CD4-positive, alpha-beta T cell (primary cell): Measurements from ENCODE around the gene FGF16. TPM values are rescaled to one million over a fixed set of nuclear protein-coding genes. Genes with fewer than 3 reads are reported as not detected.

Experiments used
- ATAC-seq: fragments of 200-7000 bp; cut with Tn5 transposase; one replicate; pipeline ENCODE4 v1.10.0; 2022; ENCODE audit warnings: mild to moderate bottlenecking; ENCODE audit not compliant: poor library complexity
- CTCF ChIA-PET: fragments of 350-600 bp; sonication (Branson Sonifier 250); formaldehyde crosslinking; loops from one replicate; lab custom pipeline; 2021; ENCODE audit warnings: antibody characterized with exemption, inconsistent platforms; lab: Charles Lee
- POLR2A ChIA-PET: fragments of 350-600 bp; sonication (Branson Sonifier 250); formaldehyde crosslinking; loops from one replicate; lab custom pipeline; 2021; ENCODE audit warnings: antibody characterized with exemption, inconsistent platforms; lab: Charles Lee
- DNase-seq, 14 experiments: peaks; one replicate each; pipeline ENCODE4 v3.0.0-alpha.2; 2013 to 2020; ENCODE audit warnings: mixed read lengths in 2 of 14
- H3K27ac ChIP-seq, 2 donors: one replicate each; pipeline versions ENCODE4 v1.5.1 to v1.7.0; 2013; ENCODE audit warnings: low read length in 2 of 2, low read depth in 1 of 2, mild to moderate bottlenecking in 1 of 2
- H3K27me3 ChIP-seq, 2 experiments: 1 replicate in 1 of 2; 2 replicates in 1 of 2; pipeline versions ENCODE4 v1.6.1 to v1.7.0; 2013; ENCODE audit warnings: low read length in 2 of 2, control low read depth in 1 of 2, mild to moderate bottlenecking in 1 of 2, moderate library complexity in 1 of 2; ENCODE audit not compliant: insufficient read depth in 2 of 2, control insufficient read depth in 1 of 2
- H3K36me3 ChIP-seq: one replicate; pipeline ENCODE4 v1.6.1; 2013; ENCODE audit warnings: low read length, control low read depth; ENCODE audit not compliant: insufficient read depth
- H3K4me1 ChIP-seq: one replicate; pipeline ENCODE4 v1.6.1; 2013; ENCODE audit warnings: low read length, control low read depth; ENCODE audit not compliant: insufficient read depth
- H3K4me3 ChIP-seq: one replicate; pipeline ENCODE4 v1.5.1; 2013; ENCODE audit warnings: mild to moderate bottlenecking, low read length, moderate library complexity
- H3K9me3 ChIP-seq, 2 experiments: 1 replicate in 1 of 2; 2 replicates in 1 of 2; pipeline versions ENCODE4 v1.6.1 to v1.7.0; 2013; ENCODE audit warnings: low read length in 2 of 2, mild to moderate bottlenecking in 2 of 2, control low read depth in 1 of 2, moderate library complexity in 1 of 2; ENCODE audit not compliant: control insufficient read depth in 1 of 2, insufficient read depth in 1 of 2
- H3K27ac Mint-ChIP-seq: one replicate; pipeline ENCODE4 v1.8.0; 2020; ENCODE audit warnings: mixed read lengths
- H3K27me3 Mint-ChIP-seq: one replicate; pipeline ENCODE4 v1.8.0; 2021; ENCODE audit warnings: mixed read lengths
- H3K36me3 Mint-ChIP-seq: one replicate; pipeline ENCODE4 v1.8.0; 2021; ENCODE audit warnings: low read depth, mixed read lengths
- H3K4me1 Mint-ChIP-seq: one replicate; pipeline ENCODE4 v1.8.0; 2021; ENCODE audit warnings: low read depth, mixed read lengths
- H3K4me3 Mint-ChIP-seq: one replicate; pipeline ENCODE4 v1.8.0; 2020; ENCODE audit warnings: mild to moderate bottlenecking, mixed read lengths
- H3K9me3 Mint-ChIP-seq: one replicate; pipeline ENCODE4 v1.8.0; 2020; ENCODE audit warnings: mixed read lengths
- intact Hi-C, 2 experiments: fragments of 100-400 bp; cut with DNase I in 1 of 2; cut with micrococcal nuclease in 1 of 2; formaldehyde crosslinking; loops; one replicate each; pipeline versions ENCODE4 v1.15.1 to v1.9.0; 2023 to 2025; cut with DNase I, micrococcal nuclease
- total RNA-seq, 174 experiments: library from RNA in 2 of 174; stranded (reverse) in 2 of 174; gene quantifications; one replicate each; pipeline ENCODE4 v1.2.3 and lab custom pipeline; 2021 to 2026
- TF ChIP-seq, protein P1 (sequence below): fragments of 200-600 bp; IDR thresholded peaks from one replicate; pipeline ENCODE4 v1.8.0; 2022; ENCODE audit warnings: antibody characterized with exemption, mild to moderate bottlenecking

Gene FGF16
- total RNA-seq, 2 experiments from 2014 or later = not detected

DNA sequence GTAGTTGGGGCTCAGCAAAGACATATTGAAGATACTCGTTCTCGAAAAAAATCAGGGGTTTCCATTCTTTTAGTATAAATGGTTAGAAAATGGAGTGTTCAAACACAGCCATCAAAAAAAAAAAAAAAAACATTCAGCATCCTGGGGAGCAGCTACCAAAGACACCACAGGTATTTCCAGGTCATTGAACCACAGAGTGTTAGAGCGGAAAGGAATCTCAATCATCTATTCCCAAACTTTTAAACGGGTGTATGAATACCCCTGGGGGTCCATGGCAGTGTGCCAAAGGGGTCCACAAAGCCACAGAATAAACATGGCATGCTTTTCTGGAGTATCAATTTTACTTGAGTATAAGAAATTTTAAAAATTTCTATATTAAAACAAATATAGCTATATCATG, 6.9 kb upstream of the FGF16 start:
- Histone ChIP-seq H3K4me1 (no peaks in the 10 kb centered on the region), H3K27me3 (peaks cover 0 to 15% of the 10 kb centered on the region in 2 experiments), H3K4me3 (no peak overlapping the region), H3K9me3 (no peaks in the 10 kb centered on the region), H3K36me3 (no peaks in the 10 kb centered on the region), H3K27ac (no peak overlapping the region)
- ChIA-PET CTCF (no interaction called here), POLR2A (no interaction called here)
- Mint-ChIP-seq H3K27me3 (peaks cover 22% of the 10 kb centered on the region), H3K9me3 (no peaks in the 10 kb centered on the region), H3K4me3 (no peak overlapping the region), H3K4me1 (no peaks in the 10 kb centered on the region), H3K27ac (no peak overlapping the region), H3K36me3 (no peaks in the 10 kb centered on the region)
- no peak for DNase-seq
- no peak for ATAC-seq
- intact Hi-C loops = loop anchor here in 1 of 2 experiments (10.0 kb wide), 1 partner anchor 56 kb away; no protein-coding TSS in a partner anchor
- TF ChIP-seq, protein P1, sequence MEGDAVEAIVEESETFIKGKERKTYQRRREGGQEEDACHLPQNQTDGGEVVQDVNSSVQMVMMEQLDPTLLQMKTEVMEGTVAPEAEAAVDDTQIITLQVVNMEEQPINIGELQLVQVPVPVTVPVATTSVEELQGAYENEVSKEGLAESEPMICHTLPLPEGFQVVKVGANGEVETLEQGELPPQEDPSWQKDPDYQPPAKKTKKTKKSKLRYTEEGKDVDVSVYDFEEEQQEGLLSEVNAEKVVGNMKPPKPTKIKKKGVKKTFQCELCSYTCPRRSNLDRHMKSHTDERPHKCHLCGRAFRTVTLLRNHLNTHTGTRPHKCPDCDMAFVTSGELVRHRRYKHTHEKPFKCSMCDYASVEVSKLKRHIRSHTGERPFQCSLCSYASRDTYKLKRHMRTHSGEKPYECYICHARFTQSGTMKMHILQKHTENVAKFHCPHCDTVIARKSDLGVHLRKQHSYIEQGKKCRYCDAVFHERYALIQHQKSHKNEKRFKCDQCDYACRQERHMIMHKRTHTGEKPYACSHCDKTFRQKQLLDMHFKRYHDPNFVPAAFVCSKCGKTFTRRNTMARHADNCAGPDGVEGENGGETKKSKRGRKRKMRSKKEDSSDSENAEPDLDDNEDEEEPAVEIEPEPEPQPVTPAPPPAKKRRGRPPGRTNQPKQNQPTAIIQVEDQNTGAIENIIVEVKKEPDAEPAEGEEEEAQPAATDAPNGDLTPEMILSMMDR = no peak

DNA sequence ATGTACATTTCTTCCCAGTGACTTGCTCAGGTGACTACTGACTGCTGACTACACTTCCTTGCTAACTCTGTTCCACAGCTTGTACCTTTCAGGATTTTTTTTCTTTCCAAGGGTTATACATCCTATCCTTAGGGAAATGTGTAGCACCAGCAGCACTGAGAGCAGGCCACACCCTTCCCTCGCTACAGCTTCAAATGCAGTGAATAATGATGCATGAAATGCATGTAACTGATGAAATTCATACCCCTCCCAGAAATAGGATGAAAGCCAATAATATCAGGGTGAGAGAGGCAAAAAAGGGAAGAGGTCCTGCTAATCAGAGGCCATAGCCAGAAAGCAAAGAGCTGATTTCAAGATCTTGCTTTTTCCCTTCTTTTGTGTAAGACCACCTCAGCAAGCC, 6.2 kb upstream of the FGF16 start:
- Histone ChIP-seq H3K4me1 (peaks cover 4% of the 10 kb centered on the region), H3K9me3 (no peaks in the 10 kb centered on the region), H3K27ac (no peak overlapping the region), H3K36me3 (no peaks in the 10 kb centered on the region), H3K27me3 (peaks cover 2 to 19% of the 10 kb centered on the region in 2 experiments), H3K4me3 (no peak overlapping the region)
- Mint-ChIP-seq H3K4me3 (no peak overlapping the region), H3K9me3 (no peaks in the 10 kb centered on the region), H3K27me3 (peaks cover 27% of the 10 kb centered on the region), H3K36me3 (no peaks in the 10 kb centered on the region), H3K27ac (no peak overlapping the region), H3K4me1 (no peaks in the 10 kb centered on the region)
- DNase-seq = no peak
- ChIA-PET POLR2A (no interaction called here), CTCF (no interaction called here)
- no peak for ATAC-seq
- intact Hi-C loops = loop anchor here in 1 of 2 experiments (10.0 kb wide), 1 partner anchor 56 kb away; no protein-coding TSS in a partner anchor
- TF ChIP-seq, protein P1 = no peak

DNA sequence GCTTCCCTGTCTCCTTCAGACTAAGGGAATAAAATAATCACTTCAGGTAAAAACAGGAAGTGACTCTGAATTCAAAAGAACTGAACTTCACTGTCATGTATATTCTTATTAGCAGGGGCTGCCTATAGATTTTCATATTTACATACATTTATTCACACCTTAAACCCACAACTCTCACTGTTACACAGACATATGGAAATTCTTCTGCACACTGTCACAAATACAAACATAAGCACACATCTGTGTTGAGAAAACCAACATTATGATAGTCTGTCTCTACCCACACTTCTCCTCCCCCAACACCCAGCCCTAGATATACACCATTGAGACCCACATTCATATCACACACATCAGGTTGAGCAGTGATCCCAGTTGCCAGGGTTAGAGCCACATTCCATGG, 5.7 kb upstream of the FGF16 start:
- TF ChIP-seq, protein P1 = no peak
- ChIA-PET POLR2A (no interaction called here), CTCF (no interaction called here)
- no peak for DNase-seq
- no peak for ATAC-seq
- no peak overlapping the region for H3K4me3 Mint-ChIP-seq
- no peak overlapping the region for H3K27ac Mint-ChIP-seq
- peaks cover 2% of the 10 kb centered on the region for H3K4me1 Mint-ChIP-seq
- no peak overlapping the region for H3K27ac ChIP-seq
- H3K27me3 Mint-ChIP-seq = peaks cover 31% of the 10 kb centered on the region
- peaks cover 9% of the 10 kb centered on the region for H3K4me1 ChIP-seq
- H3K36me3 ChIP-seq = no peaks in the 10 kb centered on the region
- H3K9me3 Mint-ChIP-seq = no peaks in the 10 kb centered on the region
- peaks cover 5 to 24% of the 10 kb centered on the region in 2 experiments for H3K27me3 ChIP-seq
- no peak overlapping the region for H3K4me3 ChIP-seq
- intact Hi-C loops = loop anchor here in 1 of 2 experiments (10.0 kb wide), 1 partner anchor 57 kb away; no protein-coding TSS in a partner anchor
- no peaks in the 10 kb centered on the region for H3K36me3 Mint-ChIP-seq
- no peaks in the 10 kb centered on the region for H3K9me3 ChIP-seq
